Measurements from ENCODE around the gene MYO1A. TPM values are rescaled to one million over a fixed set of nuclear protein-coding genes. Genes with fewer than 3 reads are reported as not detected.
"Not testable (repeated sequence)": the region's sequence is repeated elsewhere in the genome, so short reads cannot be mapped to it uniquely, and the experiment has no call there.

MYO1A gene
- total RNA-seq, 1 donor, result 0.09 TPM

DNA sequence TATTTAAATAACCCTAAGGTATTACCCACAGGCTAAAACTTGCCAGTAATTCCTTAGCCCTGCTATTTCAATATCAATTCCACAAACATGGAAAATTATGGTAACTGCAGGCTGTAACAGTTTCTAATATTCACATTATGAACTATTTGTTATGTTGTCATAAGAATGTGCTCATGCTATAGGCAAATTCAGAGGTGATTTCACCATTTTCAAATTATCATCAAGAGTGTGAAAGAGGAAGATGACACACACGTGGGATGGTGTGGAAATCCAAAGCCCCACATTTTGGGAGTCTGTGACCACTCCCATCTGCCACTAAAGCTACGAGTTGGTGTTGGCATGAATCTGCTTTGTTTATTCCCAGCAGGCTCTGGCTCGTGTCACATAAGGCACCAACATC is 5.9 kb upstream of the MYO1A start:
- DNase-seq (ENCODE audit: low read depth), result no peak
- TF ChIP-seq, protein P1, sequence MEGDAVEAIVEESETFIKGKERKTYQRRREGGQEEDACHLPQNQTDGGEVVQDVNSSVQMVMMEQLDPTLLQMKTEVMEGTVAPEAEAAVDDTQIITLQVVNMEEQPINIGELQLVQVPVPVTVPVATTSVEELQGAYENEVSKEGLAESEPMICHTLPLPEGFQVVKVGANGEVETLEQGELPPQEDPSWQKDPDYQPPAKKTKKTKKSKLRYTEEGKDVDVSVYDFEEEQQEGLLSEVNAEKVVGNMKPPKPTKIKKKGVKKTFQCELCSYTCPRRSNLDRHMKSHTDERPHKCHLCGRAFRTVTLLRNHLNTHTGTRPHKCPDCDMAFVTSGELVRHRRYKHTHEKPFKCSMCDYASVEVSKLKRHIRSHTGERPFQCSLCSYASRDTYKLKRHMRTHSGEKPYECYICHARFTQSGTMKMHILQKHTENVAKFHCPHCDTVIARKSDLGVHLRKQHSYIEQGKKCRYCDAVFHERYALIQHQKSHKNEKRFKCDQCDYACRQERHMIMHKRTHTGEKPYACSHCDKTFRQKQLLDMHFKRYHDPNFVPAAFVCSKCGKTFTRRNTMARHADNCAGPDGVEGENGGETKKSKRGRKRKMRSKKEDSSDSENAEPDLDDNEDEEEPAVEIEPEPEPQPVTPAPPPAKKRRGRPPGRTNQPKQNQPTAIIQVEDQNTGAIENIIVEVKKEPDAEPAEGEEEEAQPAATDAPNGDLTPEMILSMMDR (IDR thresholded peaks at IDR 0.05; ENCODE audit: insufficient read depth, low read length), result no peak
- H3K4me3 ChIP-seq (ENCODE audit: low read depth, low read length), result no peak overlapping the region

DNA sequence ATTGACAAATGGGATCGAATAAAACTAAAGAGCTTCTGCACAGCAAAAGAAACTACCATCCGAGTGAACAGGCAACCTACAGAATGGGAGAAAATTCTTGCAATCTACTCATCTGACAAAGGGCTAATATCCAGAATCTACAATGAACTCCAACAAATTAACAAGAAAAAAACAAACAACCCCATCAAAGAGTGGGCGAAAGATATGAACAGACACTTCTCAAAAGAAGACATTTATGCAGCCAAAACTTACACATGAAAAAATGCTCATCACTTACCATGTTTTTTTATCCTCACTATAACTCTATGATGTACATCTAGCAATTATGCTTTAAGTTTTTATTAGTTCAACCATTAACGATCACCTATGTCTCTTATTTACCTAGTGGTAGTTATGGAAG is 4.0 kb upstream of the MYO1A start:
- DNase-seq (ENCODE audit: low read depth), result not testable (repeated sequence)

DNA sequence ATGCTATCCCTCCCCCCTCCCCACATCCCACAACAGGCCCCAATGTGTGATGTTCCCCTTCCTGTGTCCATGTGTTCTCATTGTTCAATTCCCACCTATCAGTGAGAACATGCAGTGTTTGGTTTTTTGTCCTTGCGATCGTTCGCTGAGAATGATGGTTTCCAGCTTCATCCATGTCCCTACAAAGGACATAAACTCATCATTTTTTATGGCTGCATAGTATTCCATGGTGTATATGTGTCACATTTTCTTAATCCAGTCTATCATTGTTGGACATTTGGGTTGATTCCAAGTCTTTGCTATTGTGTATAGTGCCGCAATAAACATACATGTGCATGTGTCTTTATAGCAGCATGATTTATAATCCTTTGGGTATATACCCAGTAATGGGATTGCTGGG is 3.2 kb upstream of the MYO1A start:
- H3K4me3 ChIP-seq (ENCODE audit: low read depth, low read length); DNase-seq (ENCODE audit: low read depth): not testable (repeated sequence)

More for the DNA sequence above, 4.0 kb upstream of the MYO1A start:
- not testable (repeated sequence) for H3K4me3 ChIP-seq (ENCODE audit: low read depth, low read length)

DNA sequence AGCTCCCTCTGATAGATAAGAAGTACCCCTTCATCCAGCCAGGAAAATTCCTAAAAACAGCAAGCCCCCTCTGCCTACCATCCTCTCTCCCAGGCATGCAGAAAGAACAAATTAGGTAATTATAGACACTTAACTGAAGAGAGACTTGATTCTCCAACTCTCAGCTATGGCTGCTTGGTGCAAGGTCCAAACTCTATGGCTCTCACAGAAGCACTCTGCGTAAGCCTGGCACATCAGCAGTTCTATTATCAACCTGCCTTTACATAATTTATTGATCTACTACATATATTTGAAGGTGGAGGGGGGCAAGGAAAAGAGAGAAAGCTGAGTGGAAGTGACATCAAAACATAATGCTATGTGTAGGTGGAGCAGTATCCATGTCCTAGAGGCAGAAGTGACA is 1.1 kb upstream of the MYO1A start:
- H3K4me3 ChIP-seq (ENCODE audit: low read depth, low read length), result no peak overlapping the region
- TF ChIP-seq, protein P1 (IDR thresholded peaks at IDR 0.05; ENCODE audit: insufficient read depth, low read length), result no peak
- no peak for DNase-seq (ENCODE audit: low read depth)

DNA sequence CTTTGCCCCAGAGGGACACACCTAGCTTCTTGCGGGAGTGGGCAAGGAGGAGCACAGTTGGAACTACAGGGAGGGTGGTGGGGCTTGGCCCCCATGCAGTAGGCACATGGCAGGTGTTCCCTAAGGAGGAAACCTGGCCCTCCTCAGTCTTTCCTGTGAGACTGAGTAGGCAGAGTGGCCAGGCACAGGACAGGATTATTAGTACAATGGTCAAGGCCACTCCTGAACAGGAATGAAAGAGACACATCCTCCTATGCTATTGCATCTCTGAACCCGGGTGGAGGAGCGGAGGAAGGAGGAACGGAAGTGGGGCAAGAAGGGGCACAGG is 846 bp downstream of the MYO1A start:
- no peak overlapping the region for H3K4me3 ChIP-seq (ENCODE audit: low read depth, low read length)
- no peak for DNase-seq (ENCODE audit: low read depth)
- TF ChIP-seq, protein P1 (IDR thresholded peaks at IDR 0.05; ENCODE audit: insufficient read depth, low read length), result no peak

DNA sequence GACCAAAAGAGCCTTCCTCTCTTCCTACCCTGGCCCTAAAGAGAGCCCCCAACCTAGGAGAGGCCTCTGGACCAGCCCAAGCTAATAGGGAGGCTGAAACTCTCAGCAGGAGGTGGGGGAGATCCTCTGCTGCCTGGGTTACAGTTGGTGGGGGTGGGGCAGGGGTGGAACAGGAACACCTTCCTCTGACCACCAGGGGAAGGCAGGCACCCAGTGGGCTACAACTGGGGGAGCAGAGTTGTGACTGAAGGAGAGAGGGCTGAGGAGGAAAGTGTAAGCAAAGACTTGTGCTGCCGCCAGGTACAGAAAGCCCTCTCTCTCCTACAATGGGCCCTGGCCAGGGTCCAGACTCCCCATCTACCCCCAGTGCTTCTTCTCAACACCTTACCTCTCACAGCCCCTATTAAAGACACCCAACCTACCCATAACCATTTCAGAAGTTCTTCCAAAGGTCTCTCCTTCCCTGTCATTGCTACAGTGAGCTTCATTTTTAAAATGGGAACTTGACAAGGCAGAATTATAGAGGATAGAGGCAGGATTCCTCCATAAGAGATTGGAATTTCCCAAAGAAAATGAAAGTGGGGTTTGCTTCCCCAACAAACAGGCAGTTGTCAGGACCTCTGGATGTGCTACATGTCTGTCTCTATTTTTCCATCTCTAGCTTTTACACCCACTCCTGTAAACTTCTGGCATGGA is 1.4 kb downstream of the MYO1A start:
- DNase-seq (ENCODE audit: low read depth), result no peak
- TF ChIP-seq, protein P1 (IDR thresholded peaks at IDR 0.05; ENCODE audit: insufficient read depth, low read length), result no peak
- H3K4me3 ChIP-seq (ENCODE audit: low read depth, low read length), result no peak overlapping the region

DNA sequence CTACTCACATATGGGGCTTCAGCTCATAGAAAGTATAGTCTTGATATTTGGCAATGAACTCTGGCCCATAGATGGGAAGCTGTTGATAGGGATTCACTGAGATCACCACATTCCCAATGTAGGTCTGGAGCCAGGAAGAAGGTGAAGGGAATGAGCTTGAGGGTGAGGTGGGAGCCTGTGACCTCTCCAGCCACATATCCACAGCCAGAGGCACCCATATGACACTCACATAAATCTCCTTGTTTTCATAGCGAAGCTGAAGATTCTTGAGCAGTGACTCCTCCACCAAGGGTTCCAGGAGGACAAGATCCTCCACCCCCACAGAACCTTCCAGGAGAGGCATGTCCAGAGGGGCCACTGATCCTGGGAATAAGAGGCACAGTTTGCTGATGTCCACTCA is 1.9 kb downstream of the MYO1A start:
- TF ChIP-seq, protein P1 (IDR thresholded peaks at IDR 0.05; ENCODE audit: insufficient read depth, low read length), result no peak
- no peak overlapping the region for H3K4me3 ChIP-seq (ENCODE audit: low read depth, low read length)
- DNase-seq (ENCODE audit: low read depth), result peak; percentile 5

All from fibroblast of the aortic adventitia (primary cell).